ENCODE measurements around the gene NKAPD1.
"Not testable (repeated sequence)": the region's sequence is repeated elsewhere in the genome, so short reads cannot be mapped to it uniquely, and the experiment has no call there.

Gene NKAPD1, protein sequence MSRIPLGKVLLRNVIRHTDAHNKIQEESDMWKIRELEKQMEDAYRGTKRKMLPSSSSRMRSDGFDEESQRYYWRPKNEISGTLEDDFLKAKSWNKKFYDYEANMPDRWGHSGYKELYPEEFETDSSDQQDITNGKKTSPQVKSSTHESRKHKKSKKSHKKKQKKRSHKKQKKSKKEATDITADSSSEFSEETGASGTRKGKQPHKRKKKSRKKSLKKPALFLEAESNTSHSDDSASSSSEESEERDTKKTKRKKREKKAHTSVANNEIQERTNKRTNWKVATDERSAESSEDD

DNA sequence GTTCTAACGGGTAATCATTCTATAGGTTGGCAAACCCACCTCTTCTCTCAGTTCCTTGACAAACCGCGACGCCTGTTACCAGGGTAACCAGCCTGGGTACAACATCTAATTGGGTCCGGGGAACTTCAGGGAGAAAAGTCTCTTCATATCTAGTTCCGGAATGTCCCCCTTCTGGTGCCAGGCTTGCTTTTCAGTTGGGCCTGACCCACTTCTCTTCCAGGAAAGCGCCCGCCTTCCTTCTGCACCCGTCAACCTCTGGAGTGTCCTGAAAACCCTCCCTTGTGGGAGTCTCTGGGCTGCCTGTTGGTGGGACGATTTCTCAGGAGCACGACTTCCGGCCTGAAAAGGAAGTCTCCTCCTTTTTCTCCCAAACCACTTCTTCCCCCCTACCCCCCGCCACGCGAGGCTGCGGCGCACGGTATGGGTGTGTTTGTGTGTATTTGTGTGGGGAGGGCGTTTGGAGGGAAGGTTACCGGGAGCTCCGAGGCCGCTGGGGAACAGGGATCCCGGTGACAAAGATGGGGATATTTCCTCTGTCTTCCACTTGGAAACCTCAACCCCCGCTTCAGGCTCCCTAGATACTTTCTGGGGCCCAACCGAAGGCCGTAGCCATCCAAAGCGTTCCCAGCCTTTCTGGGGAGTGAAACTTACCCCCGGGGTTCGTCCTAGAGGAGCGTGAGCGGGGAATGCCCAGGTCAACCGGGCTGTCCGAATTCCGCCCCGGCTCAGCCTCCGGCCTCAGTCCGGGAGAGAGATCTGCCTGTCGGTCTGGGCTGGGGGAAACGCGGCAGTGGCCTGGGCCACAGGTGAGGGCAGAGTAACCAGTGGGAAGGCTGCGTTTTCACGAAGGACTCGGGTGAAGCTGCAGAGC is at the start of gene NKAPD1, which contains the start of gene PIH1D2:
NKAPD1 (plus strand) TSS at position 359 of the 871 bp plus-strand sequence. CDS start 1,276 bp downstream, outside the sequence.
PIH1D2 (minus strand) TSS at position 77 of the 871 bp plus-strand sequence. CDS start 843 bp downstream, outside the sequence.
- peak; percentile 69 for DNase-seq

DNA sequence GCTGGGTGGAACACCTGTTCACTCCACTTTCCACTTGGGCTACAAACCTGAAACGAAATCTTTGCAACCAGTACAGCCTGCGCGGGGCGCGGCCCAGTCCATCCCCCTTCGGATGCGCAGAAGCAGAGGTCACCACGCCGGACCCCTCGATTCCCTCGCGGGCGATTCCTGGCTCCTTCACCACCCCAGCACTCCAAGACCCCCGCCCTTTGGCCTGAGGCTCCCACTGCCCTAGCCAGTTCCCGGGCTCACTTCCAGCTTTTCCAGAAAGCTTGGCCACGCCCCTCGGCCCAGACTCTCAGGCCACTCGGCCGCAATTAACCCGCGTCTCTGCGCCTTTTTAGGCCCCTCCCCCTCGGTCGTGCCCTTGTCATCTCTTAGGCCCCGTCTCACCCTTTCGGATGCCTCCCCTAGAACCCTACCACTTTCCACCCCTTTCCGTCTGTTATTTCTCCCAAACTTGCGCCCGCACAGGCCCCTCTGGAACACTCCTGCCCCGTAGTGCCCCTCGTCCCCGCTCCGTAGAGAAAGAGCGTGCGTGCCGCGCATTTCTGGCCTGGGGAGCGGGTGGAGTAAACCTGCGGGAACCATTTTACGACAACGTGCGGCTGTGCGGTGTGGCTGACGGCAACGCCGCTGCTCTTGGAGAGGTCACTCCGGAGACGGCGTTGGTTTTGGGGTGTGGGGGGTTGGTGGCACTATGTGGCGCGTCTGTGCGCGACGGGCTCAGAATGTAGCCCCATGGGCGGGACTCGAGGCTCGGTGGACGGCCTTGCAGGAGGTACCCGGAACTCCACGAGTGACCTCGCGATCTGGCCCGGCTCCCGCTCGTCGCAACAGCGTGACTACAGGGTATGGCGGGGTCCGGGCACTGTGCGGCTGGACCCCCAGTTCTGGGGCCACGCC is 49.1 kb upstream of the NKAPD1 start, which contains the start of gene DLAT:
DLAT (plus strand) TSS at position 636 of the 906 bp plus-strand sequence; CDS start at position 701, 65 bp downstream.
- DNase-seq = peak; percentile 83

DNA sequence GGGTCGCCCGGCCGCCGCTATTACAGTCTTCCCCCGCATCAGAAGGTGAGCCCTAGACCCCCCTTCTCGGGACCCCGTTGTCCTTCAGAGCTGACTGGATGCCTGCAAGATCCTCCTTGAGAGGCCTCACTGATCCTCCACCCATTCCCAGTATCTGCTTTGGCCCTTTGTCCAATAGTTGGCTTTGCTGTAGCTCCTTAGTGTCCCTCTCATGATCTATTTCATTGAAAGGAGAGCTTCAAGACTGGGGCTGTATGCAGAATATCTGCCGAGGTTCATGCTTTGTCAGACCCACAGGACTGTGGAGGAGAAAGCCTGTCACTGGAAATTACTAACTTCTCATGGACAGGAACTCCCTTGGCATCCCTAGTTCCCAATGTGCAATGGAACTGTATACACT is 48.4 kb upstream of the NKAPD1 start:
- no peak for DNase-seq

DNA sequence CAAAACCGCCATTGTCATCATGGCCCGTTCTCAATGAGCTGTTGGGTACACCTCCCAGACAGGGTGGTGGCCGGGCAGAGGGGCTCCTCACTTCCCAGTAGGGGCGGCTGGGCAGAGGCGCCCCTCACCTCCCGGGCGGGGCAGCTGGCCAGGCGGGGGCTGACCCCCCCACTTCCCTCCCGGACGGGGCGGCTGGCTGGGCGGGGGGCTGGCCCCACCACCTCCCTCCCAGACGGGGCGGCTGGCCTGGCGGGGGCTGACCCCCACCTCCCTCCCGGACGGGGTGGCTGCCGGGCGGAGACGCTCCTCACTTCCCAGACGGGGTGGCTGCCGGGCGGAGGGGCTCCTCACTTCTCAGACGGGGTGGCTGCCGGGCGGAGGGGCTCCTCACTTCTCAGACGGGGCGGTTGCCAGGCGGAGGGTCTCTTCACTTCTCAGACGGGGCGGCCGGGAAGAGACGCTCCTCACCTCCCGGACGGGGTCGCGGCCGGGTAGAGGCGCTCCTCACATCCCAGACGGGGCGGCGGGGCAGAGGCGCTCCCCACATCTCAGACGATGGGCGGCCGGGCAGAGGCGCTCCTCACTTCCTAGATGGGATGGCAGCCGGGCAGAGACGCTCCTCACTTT is 47.2 kb upstream of the NKAPD1 start:
- not testable (repeated sequence) for DNase-seq

DNA sequence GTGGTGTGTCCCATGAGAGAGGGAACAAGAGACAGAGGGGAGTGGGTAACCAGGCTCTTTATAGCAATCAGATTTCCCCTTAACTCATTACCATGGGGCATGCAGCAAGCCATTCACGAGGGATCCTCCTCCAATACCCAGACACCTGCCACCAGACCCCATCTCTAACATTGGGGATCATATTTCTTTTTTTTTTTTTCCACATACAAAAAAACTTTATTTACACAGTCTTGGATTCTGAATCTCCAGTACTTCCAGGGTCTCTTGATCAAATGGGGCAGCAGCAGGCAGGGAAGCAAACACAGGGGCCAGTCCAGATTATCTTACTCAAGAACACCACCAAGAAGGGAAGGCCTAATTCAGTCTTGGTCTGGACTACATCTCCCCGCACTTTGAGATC is 44.6 kb upstream of the NKAPD1 start:
- no peak for DNase-seq

DNA sequence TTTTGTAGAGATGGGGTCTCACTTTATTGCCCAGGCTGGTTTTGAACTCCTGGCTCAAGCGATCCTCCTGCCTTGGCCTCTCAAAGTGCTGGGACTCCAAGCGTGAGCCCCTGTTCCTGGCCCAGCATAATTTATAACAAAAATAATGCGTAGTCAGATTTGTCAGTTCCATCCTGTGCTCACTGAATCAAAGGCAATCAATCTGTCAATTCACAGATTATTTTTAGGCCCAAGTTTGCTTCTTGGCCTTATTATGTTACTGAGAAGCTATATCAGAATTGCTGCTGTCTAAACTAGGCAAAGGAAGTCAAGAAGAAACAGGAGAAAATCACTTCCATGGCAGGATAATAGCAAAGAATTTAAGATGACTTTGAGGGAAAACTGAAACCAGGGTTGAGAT is 40.2 kb upstream of the NKAPD1 start:
- DNase-seq = no peak

DNA sequence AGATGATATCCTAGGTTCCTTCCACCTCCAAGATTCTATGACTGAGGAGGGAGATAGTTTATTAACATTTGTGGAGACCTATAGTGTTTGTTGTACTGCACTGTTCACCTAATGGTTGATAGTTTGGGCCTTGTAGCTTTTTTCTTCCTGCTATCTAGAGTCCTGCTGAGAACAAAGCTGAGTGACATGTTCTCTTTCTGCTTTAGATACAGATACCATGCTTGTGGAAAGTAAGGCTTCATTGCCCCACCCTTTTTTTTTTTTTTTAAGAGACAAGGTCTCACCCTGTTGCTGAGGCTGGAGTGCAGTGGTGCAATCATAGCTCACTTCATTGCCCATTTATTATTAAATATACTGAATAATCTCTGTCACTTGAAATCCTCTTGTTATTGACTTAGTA is 36.6 kb upstream of the NKAPD1 start:
- DNase-seq = no peak

DNA sequence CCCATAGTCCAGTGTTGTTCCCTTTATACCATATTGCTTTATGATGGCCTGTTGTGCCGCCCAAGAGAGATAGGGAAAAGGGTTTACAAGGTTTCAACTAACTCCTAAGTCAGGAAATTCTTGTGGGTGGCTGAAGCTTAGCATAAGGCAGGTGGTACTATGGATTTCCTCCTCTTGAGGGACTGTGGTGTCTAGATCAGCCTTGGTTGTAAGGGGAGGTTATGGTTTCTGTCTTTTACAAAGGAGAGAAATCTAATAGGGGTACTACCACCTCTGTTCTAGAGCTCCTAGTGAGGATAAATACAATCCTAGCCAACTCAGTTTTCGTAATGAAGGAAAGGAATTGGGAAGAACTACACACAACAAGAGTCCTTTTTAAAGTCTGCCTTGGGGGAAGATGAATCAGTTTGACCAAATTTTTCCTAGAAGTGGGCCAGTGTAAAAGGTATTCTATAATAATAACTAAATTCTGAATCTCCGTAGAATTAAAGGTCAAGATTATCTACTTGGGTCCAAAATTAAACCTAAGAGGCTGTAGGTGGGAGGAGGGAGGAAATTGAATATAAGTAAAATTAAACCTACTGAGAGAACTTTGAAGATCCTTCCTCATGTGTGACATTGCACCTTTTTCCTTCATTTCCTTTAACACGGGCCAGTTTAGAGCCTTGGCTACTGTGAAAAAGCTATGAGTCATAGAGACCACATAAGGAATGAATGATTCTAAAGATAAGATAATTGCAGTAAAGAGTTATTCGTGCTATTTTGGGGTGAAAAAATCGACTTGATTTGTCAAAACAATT is 31.7 kb upstream of the NKAPD1 start:
- peak; percentile 1 for DNase-seq

DNA sequence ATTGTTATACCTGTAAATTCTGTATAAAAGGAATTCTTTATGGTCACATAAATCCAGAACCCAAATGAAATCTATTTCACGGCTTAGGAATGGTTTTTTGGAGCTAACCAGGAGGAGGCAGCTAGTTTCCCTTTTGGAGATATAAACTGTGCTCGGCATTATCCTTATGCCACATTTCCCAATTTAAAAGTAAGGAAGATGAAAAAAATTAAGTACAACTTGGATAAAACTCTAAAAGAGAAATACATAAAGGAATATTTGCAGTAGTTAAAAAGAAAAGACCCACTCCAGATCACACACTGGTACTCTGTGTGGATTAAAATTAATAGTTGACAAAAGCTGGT is 31.2 kb upstream of the NKAPD1 start:
- no peak for DNase-seq

DNA sequence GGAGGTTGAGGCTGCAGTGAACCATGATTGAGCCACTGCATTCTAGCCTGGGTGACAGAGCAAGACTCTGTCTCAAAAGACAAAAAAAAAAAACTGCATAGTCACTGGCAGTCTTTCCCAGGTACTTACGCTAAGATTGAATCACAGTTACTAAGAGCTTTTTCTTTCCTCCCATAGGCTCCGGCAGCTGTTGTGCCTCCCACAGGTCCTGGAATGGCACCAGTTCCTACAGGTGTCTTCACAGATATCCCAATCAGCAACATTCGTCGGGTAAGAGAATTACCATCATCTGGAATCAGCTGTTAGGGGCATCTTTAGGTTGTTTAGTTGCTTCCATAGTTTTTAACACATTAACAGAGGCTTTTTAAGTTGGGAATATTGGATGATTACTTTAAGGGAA is 29.1 kb upstream of the NKAPD1 start:
- no peak for DNase-seq

DNA sequence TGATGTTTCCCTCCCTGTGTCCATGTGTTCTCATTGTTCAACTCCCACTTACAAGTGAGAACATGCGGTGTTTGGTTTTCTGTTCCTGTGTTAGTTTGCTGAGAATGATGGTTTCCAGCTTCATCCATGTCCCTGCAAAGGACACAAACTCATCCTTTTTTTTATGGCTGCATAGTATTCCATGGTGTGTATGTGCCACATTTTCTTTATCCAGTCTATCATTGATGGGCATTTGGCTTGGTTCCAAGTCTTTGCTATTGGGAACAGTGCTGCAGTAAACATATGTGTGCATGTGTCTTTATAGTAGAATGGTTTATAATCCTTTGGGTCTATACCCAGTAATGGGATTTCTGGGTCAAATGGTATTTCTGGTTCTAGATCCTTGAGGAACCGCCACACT is 27.5 kb upstream of the NKAPD1 start:
- not testable (repeated sequence) for DNase-seq

DNA sequence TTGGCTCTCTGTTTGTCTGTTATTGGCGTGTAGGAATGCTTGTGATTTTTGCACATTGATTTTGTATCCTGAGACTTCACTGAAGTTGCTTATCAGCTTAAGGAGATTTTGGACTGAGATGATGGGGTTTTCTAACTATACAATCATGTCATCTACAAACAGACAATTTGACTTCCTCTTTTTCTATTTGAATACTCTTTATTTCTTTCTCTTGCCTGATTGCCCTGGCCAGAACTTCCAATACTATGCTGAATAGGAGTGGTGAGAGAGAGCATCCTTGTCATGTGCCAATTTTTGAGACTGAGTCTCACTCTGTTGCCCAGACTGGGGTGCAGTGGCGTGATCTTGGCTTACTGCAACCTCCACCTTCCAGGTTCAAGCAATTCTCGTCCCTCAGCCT is 25.8 kb upstream of the NKAPD1 start:
- DNase-seq = not testable (repeated sequence)

DNA sequence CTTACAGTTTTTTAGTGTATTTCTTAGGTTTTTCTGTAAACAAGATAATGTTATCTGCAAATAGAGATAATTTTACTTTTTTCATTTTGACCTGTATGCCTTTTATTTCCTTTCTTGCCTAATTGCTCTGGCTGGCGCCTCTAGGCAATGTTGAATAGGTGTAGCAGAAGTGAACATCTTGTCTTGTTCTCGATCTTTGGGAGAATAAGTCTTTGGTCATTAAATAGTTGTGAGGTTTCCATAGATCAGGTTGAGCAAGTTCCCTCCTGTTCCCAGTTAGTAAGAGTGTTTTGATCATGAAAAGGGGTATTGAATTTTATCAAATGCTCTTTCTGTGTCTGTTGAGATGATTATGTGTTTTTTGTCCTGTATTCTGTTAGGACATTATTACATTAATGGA is 24.3 kb upstream of the NKAPD1 start:
- DNase-seq = no peak

DNA sequence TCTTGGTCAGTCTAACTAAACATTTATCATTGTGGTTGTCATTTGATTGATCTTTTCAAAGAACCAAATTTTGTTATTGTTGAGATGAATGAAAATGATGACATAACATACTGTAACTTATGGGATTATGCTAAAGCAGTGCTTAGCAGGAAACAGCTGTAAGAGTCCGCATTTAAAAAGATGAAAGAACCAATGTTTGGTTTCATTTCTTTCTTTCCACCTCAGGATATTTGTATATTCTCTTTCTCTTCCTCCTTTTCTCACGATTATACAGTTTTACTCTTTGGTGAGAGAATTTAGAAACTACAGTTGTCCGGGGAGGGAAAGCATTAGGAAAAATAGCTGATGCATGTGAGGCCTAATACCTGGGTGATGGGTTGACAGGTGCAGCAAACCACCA is 23.4 kb upstream of the NKAPD1 start:
- no peak for DNase-seq

DNA sequence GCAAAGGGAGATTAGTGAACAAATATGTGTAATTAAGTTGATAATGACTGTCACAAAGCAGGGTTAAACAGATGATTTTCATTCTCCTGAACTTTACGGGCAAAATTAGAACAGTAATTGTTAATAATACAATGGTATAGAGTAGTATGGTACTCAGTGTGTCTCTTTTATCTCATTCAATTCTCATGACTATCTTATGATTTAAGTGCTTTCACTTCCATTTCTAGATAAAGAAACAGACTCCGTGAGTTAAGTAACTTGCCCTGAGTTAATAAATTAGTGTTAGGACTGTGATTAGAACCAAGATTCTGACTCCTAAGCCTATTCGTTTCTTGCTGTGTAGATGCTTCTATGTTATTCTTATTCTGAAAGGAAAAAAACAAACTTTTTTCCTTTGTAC is 22.3 kb upstream of the NKAPD1 start:
- DNase-seq = no peak

DNA sequence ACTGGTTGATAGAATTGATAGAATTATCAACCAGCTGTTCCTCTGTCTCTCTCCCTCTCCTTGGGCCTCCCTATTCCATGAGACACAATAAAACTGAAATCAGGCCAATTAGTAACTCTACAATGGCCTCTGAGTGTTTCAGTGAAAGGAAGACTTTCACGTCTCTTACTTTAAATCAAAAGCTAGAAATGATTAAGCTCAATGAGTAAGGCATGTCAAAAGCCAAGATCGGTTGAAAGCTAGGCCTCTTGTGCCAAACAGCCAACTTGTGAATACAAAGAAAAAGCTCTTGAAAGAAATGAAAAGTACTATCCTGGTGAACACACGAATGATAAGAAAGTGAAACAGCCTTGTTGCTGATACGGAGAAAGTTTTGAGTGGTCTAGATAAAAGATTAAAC is 16.9 kb upstream of the NKAPD1 start:
- no peak for DNase-seq

DNA sequence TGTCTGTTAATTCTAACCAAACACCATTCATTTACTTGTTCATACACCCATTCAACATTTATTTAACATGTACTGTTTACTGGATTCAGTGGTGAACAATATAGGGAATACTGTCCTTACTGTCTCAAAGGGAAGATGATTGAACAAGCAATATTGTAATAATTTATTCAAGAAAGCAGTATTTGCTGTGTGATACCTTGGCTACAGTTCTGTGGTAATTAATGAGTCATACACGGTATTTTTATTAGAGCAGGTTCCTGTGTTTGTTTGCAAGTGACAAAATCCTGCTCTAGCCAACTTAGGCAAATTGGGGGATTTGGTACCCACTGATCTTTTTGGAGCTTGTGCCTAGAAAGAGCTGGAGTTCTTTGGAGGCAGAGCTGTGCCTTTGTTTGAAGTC is 16.0 kb upstream of the NKAPD1 start:
- no peak for DNase-seq

DNA sequence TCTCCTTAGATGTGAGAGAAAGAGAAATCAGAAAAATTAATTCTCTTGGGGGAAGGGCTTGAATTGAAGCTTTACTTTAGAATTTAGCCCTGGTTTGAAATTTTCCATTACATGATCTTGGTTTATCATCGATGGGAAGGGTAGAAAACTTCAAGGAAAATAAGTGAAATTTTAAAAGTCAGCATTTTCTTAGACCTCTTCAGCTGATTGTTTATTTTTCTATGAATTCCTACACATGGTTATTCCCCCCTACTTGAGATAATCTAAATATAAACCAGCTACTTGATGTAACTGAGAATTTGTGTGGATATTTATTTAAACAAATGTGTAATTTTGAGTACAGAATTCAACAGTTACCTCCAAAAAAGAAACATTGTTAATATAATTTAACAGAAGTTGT is 11.2 kb upstream of the NKAPD1 start:
- no peak for DNase-seq

DNA sequence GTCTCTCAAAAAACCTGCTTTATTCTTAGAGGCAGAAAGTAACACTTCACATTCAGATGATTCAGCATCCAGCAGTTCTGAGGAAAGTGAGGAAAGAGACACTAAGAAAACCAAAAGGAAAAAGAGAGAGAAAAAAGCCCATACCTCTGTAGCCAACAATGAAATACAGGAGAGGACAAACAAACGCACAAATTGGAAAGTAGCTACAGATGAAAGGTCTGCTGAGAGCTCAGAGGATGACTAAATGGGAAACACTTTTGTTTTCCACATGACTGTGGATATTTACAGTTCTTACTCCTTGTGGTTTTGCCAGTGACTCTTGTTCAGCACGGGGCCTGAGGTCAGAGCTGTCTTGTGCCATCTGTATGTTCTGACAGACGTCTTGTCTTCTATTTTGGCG is 8.6 kb downstream of the NKAPD1 start:
- no peak for DNase-seq

DNA sequence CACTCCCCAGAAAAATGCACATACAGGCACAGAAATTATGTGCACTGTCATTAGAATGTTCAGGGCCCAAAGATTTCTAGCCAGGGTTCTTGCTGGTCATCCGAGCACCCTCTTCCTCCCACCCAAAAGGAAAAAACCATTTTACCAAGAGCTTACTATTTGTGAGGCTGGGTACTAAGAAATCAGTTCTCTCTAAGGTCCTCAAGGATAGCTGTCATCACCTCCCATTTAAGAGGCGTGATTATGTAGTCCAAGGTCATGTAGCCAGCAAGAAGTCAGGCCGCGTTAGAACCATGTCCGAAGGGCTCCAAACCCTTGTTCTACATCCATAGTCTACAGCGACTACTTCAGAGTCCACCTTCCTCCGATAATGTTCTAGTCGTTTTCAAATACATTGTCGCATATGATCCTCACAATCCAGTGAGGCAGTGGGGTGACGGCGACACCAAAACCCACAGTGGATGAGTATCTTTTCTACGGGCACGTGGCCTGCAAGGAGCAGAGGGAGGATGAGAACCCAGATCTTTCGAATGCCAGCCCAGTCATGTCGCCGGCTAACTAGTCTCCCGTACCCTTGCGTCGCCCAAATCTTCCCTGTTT is 11.8 kb downstream of the NKAPD1 start:
- no peak for DNase-seq
